GM12891 (cell line): ENCODE data around the gene CDCA3.

Experiments
- POLR2A ChIP-seq: IDR thresholded peaks from 2 replicates; pipeline ENCODE4 v1.6.1; 2011; ENCODE audit warnings: low read depth, low read length, control low read depth
- POLR2AphosphoS5 ChIP-seq: IDR thresholded peaks from 2 replicates; pipeline ENCODE4 v1.6.1; 2011; ENCODE audit warnings: low read depth, low read length, control low read depth

DNA sequence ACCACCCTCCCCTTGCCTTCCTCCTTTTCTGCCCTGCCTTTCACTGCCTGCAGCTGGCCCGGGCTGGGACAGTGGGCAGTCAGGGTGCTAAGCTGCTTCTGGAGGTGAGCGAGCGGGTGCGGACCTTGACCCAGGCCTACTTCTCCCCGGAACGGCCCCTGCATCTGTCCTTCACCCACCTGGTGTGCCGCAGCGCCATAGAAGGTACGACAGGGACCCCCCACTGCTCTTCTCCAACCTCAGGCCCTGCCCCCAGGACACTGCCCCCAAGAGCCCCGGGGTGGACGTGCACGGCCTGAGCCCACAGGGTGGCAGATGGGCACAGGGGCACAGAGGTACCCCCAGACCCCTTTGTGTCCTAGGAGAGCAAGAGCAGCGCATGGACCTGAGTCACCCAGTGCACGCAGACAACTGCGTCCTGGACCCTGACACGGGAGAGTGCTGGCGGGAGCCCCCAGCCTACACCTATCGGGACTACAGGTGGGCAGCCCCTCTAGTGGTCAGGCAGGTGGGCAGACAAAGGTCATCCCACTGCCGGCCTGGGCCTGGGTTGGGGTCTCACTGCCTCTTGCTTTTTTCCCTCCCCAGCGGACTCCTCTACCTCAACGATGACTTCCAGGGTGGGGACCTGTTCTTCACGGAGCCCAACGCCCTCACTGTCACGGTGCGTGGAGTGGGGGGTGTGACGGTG, 13.6 kb downstream of the CDCA3 start:
- no peak for TF ChIP-seq POLR2AphosphoS5
- no peak for TF ChIP-seq POLR2A
